NCI-H2196 (cell line): ENCODE data around the gene OR1J4.
A peak's percentile ranks its signal among the peaks of the same experiment; 100 is the strongest.
"Not testable (repeated sequence)": the region's sequence is repeated elsewhere in the genome, so short reads cannot be mapped to it uniquely, and the experiment has no call there.

Experiments used
- DNase-seq: peaks from one replicate; lab custom pipeline; 2025; ENCODE audit not compliant: unreplicated experiment; lab: John Stamatoyannopoulos, UW

The OR1J4 gene, protein sequence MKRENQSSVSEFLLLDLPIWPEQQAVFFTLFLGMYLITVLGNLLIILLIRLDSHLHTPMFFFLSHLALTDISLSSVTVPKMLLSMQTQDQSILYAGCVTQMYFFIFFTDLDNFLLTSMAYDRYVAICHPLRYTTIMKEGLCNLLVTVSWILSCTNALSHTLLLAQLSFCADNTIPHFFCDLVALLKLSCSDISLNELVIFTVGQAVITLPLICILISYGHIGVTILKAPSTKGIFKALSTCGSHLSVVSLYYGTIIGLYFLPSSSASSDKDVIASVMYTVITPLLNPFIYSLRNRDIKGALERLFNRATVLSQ

DNA sequence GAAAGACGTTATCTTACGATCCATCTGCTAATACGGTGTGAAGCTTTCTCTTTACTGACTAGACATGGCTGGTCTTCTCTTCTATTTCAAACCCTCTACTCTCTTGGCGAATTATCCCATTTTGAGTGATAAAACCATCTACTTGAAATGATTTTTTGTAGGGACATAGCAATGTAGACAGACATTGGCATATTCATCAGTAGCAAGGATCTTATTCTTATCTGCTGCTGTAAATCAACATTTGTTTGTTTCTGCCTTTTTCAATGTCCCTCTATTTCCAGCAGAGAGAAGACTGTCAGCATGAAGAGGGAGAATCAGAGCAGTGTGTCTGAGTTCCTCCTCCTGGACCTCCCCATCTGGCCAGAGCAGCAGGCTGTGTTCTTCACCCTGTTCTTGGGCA, at the start of gene OR1J4:
OR1J4 (plus strand) TSS at position 301 of the 400 bp plus-strand sequence; CDS start at position 301, 0 bp downstream.
- no peak for DNase-seq

DNA sequence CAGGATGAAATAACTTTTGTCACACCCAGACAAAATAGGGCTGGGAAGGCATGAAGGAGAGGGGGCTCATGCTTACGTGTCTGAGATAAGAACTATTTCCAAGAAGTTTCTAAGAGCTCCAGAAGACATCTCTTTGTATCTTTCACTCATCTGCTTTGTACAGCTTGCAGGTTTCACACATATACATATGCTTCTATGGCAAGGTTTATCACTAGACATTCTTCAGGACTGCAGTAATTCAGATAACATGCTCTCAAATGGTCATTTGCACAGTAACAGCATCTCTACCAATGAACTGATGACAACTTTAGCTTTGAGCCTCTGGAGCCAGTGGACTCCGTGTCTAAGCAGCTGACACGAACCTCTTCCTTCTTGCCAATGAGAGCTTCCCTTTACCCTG, 44.4 kb upstream of the OR1J4 start:
- no peak for DNase-seq

DNA sequence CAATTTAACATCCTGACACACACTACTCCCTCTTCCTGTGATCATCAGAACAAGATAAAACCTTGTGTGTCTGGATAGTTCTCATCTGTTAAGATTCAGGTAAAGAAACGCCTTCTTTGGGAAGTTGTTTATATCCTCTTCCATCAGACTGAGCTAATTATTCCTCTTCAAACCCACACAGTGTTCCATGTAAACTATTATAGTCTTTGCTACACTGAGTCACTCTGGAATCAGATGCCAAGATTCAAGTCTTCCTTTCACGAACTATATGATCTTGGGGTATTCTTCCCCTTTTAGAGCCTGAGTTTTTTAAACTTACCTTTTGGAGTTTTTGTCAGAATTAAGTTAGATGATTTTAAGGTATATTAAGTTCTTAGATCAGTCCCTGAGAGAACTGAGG, 43.2 kb upstream of the OR1J4 start:
- no peak for DNase-seq

DNA sequence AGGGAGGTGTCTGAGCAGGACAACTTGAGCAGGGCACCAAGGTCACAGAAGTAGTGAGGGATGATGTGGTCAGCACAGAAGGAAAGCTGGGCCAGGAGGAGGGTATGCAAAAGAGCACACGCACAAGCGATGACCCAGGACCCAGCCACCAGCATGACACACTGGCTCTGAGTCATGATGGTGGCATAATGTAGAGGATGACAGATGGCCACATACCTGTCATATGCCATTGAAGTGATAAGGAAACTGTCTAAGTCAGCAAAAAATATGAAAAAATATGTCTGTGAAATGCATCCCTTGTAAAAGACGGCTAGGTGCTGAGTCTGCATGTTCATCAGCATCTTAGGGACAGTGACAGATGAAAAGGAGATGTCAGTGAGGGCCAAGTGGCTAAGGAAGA, 41.6 kb upstream of the OR1J4 start:
- no peak for DNase-seq

DNA sequence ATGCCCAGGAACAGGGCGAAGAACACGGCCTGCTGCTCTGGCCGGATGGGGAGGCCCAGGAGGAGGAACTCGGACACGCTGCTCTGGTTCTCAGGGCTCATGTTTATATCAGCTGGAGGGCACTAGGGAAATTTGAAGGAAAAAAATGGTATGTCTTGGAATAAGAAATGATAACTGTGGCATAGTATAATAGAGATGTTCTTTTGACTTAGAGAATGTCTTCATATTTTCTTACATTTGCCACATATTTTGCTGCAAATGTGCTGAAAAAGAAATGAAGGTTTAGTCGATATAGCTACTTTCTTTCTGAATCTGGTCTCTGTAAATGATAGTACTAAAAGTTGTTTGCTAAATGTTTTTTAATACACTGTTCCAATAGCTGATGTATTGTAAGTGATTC, 41.1 kb upstream of the OR1J4 start, which contains the start of gene OR1J1:
OR1J1 (minus strand) TSS at position 101 of the 400 bp plus-strand sequence; CDS start at position 101, 0 bp downstream.
- DNase-seq = no peak

DNA sequence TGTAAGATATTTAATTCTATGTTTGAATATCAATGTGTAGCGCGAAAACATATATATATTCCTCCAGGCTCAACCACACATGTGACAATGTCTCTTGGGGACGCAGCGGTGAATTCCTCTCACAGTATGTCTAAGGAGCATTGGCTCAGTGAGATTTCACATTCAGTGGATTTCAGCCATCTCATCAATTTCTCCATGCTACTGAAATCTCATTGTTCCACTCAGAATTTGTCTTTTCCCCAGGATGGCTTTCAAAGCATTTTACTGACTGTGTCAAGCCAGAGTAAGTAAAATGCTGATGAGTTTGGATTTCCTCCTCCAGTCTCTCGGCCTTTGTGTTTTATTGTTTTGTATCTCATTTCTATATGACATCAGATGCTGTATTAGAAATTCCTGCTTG, 39.9 kb upstream of the OR1J4 start:
- DNase-seq = no peak

DNA sequence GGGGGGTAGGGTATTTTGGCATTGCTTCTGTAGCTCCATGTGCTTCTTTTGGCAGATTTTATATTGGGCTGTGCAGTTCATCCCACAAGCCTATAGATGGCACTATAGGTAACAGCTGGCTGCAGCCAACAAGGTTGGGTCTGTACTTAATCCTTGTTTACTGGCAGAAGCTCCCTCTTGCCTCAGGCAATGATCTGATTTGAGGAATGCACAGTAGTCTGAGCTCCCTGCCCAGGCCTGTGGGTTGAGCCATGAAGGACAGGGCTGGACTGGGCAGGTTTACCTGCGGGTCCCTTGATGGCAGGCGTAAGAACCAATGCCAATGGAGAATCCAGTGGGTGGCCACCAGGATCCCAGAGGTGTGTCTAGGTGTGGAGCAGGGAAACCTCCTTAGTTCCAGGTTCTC, 20.1 kb upstream of the OR1J4 start:
- peak; percentile 6 for DNase-seq

DNA sequence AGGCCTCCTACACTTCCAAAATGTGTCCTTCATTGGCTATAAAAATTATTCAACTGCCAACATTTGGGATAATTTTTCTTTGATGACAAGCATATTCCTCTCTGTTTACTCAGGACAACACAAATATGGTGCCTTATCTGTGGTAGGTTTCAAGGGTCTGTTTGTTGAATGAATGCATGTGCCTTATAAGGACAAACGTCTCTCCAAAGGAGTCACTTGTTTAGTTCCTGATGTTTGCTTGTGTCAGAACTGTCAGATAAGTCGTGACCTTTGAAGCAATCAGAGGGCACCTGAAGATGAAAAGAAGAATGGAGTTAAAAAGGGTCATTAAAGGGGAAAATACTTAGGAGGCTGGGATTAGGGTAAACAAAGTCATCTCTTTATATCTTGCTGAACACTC, 12.0 kb upstream of the OR1J4 start:
- DNase-seq = no peak

DNA sequence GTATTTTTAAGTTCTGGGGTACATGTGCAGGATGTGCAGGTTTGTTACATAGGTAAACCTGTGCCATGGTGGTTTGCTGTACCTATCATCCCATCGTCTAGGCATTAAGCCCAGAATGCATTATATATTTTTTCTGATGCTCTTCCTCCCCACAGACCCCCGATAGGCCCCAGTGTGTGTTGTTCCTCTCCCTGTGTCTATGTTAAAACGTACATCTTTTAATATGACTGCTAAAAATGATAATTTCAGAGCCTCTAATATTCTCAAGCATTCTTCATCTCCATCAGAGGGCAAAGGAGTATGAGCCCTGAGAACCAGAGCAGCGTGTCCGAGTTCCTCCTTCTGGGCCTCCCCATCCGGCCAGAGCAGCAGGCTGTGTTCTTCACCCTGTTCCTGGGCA, 8.4 kb upstream of the OR1J4 start, which contains the start of gene OR1J2:
OR1J2 (plus strand) TSS at position 301 of the 400 bp plus-strand sequence; CDS start at position 301, 0 bp downstream.
- DNase-seq = no peak

DNA sequence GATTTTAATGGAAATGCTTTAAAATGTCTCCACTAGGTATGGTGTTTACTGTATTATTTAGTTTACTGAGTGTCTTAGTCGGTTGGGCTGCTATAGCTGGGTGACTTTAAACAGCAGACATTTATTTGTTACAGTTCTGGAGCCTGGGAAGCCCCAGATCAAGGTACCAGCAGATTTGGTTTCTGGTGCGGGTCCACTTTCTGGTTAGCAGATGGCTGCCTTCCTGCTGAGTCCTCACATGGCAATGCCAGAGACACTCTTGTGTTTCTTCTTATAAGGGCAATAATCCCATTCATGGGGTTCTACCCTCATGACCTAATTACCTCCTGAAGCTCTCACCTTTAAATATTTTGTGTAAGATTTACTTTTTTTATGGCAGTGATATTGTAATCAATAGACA, 715 bp upstream of the OR1J4 start:
- no peak for DNase-seq

DNA sequence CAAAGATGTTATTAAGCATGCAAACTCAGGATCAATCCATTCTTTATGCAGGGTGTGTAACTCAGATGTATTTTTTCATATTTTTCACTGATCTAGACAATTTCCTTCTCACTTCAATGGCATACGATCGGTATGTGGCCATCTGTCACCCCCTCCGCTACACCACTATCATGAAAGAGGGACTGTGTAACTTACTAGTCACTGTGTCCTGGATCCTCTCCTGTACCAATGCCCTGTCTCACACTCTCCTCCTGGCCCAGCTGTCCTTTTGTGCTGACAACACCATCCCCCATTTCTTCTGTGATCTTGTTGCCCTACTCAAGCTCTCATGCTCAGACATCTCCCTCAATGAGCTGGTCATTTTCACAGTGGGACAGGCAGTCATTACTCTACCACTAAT, 435 bp downstream of the OR1J4 start:
- DNase-seq = no peak

DNA sequence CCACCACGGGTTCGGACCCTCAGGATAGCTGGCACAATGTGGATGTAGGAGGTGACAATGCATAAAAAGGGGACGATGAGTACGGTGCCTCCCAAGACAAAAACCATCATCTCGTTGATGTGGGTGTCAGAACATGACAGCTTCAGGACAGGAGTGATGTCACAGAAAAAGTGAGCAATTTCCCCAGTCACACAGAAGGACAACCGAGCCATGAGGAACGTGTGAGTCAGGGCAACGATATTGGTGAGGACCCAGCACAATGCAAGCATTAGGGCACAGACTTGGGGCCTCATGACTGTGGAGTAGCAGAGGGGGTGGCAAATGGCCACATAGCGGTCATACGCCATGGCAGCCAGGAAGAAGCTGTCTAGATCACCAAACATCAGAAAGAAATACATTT, 7.7 kb downstream of the OR1J4 start:
- no peak for DNase-seq

DNA sequence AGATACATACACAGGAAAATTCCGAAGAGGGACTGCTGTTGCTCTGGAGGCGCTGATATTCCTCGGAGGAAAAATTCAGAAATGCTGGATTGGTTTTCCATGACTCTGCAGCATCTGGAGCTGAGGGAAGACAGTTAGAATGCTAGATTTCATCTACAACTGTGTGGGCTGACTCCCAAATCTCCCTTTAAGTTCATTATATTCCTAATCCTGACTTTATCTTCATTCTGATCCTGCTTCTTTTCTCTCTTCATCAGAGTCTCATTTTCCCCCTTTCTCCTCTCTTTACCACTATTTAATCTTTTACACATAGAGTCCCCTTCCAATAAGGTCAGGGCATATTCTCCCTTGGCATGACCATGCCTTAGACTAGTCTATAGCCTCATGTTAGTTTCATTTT, 8.3 kb downstream of the OR1J4 start, which contains the start of gene OR1N1:
OR1N1 (minus strand) TSS at position 101 of the 400 bp plus-strand sequence; CDS start at position 101, 0 bp downstream.
- DNase-seq = no peak

DNA sequence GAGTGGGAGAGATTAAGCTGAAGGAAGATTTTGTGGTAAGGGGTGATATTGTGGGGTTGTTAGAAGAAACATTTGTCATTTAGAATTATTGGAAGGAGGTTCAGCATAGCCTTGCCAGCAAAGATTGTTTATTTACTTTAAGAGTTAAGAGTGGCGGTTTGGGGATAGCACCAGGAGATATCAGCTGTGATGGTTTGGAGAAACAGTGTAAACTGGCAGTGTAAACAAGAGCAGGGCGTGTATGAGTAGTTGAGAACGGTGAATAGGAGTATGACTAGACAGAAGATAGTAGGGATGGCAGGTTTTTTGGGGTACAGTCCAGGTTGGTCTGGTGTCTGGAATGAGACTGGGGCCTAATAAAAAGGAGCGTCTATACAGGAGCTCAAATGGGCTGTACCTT, 12.2 kb downstream of the OR1J4 start:
- not testable (repeated sequence) for DNase-seq

DNA sequence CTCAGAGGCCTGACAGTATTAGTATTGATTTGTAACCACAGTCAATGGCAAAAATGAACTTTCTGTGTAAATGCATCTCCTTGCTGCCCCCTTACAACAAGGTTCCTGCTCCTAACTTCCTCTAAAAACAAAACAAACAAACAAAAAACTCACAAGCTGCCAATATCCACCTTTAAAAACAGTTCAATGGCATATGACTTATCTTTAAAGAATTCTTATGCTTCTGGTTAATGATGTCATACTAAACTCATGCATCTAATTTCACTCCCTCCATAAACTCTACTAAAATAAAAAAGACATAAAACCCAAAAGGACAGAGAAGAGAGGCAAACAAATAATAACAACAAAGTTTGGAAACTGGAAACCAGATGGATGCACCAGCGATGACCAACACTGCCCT, 17.2 kb downstream of the OR1J4 start:
- no peak for DNase-seq

DNA sequence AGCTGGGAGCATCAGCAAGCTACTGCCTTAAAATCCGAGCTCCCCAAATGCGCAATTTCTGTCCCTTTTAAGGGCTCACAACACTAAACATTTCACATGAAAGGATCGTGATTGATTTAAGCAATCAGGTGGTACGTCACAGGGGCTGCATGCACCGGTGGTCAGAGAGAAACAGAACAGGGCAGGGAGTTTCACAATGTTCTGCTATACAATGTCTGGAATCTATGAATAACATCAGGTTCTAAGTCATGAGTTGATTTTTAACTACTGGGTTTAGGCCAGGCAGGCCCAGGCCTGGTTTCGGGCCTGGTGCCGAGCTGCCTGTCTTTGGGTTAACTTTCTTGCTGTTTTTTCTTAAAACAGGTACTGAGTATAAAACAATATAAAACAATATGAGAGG, 18.1 kb downstream of the OR1J4 start:
- DNase-seq = not testable (repeated sequence)

DNA sequence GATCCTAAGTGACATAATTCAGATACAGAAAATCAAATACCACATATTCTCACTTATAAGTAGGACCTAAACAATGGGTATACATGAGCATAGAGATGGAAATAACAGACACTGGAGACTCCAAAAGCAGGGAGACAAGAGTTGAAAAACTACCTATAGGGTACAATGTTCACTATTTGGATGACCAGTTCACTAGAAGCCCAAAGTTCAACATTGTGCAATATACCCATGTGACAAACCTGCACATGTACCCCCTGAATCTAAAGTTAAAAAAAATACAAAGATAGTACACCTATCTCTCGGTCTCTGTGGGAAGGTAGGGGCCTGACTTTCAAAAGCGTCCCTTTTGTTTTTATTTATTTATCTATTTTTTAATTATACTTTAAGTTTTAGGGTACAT, 19.8 kb downstream of the OR1J4 start:
- no peak for DNase-seq

DNA sequence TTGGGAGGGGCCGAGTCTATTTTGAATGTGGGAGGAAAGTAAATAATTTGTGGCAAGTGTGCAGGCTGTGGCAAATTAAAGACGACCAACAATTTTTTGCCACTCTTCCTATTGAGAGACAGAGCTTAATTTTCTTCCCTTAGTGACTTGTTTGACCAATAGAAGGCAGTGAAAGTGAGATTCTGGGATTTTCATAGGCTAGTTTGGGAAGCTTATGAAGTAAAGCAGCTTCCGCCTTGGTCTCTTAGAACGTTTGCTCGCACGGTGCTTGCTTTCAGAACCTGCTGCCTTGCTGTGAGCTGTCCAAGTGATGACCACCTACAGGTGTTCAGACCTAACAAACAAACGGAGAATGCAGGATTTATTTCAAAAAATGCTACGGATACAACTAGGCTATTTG, 27.3 kb downstream of the OR1J4 start:
- no peak for DNase-seq

DNA sequence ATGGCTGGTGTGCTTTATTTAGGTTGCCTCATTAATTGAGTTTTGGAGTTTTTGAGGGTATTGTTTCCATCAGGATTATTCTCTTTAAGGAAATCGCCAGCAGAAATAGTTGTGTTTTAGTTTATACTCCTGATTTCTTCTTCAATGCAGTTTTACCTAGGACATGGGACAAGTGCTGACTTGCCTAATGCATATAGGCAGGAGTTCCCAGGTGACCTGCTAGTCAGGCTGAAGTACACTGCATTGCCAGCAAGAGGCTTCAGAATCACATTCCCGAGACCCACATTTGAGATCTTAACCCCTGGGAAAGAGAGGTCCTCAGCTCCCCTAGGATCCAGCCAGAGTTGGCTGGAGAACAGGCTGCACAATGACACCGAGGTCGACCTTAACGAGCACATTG, 32.4 kb downstream of the OR1J4 start:
- DNase-seq = no peak

DNA sequence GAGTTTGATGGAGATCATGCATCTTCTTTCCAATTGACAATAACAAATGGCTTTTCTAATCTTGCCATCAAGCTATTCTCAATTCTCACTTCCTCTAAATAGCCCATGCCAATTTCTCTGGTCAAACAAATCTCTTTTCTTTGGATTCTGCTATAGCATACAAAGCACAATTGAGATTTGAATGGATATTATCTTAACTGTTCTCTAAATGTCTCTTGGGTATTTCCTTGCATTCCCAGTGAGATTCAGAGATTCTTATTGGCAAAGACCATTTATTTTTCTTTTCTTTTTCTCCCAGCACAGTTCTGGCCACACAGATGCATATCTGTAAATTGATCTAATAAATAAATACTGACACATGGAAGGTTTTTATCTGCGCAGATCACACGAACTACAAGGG, 33.9 kb downstream of the OR1J4 start, which contains the start of gene OR1N2:
OR1N2 (plus strand) TSS at position 301 of the 400 bp plus-strand sequence. CDS start 100 bp downstream, outside the sequence.
- DNase-seq = no peak

DNA sequence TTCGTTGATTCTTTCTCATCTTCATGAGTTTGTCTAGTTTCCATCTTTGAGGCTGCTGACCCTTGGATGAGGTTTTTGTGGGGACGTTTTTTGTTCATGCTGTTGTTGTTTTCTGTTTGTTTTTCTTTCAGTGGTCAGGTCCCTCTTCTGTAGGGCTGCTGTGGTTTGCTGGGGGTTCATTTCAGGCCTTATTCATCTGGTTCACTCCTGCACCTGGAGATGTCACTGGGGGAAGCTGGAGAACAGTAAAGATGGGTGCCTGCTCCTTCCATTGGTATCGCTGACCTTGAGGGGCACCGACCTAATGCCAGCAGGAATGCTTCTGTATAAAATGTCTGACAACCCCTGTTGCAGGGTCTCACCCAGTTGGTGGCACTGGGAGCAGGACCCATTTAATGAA, 42.5 kb downstream of the OR1J4 start:
- no peak for DNase-seq

DNA sequence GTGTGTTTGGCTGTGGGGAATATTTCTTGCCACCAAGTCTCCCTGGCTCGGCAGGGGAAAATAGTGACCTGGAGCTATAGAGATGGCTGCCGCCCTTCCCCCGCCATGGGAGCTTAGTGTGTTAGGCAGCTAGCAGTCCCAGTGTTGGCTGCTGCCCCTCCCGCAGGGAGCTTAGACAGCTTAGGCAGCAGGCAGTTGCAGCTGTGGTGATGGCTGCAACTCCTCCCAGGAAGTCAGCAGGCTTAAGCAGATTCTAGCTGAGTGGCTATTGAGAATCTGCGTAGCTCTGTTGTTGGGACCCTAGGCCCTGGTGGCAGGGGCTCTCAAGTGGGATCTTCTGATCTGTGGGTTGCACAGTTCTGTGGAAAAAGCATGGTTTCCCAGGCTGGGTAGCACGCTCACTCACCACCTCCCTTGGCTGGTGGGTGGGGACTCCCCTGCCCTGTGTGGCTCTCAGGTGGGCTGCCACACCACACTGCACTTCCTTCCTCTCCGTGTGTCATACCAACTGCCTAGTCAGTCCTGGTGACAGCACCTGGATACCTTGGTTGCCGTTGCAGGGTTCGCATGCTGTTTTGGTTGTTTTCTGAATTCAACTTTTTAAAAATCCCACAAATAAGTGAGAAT, 43.3 kb downstream of the OR1J4 start:
- DNase-seq = no peak
